Measurements from ENCODE around the gene GRAMD4. TPM values are rescaled to one million over a fixed set of nuclear protein-coding genes. Genes with fewer than 3 reads are reported as not detected.

GRAMD4 gene
- total and polyA plus RNA-seq, 2 donors (not counting 1 experiment from before 2014, with no cell fraction given): 17.0 to 88.1 TPM

DNA sequence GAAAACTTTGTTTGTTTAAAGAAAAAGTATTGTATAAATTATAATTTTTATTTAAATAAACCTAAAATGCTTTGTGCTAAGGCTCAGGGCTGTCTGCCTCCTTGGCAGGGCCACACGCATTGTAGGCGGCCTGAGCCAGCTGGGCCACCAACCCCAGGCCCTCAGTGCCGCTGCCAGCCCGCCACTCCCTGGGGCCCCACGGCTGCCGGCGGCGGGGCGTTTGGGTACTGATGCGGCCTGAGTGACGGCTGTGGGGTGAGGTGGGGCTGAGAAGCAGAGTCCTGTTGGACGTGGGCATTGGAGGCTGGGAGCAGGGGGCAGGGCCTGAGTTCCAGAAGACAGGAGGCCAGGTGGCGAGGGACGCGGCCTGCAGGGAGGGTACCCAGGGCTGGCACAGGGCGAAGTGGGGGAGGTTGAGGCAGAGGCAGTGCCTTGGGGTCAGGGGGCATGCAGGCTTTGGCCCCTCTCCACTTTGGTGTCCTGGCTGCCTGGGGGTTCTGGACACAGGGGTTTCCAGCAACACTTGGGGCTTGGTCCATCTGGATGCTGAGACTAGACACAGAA is 59.6 kb downstream of the GRAMD4 start:
- no peaks in the 10 kb centered on the region for H3K9me3 Mint-ChIP-seq (ENCODE audit: insufficient read depth)
- Histone ChIP-seq H3K9ac (ENCODE audit: low read length) (no peak overlapping the region), H3K36me3 (replicated peaks in 1 of 2; ENCODE audit: control extremely low read depth in 1 of 2, control insufficient read depth in 1 of 2, extremely low read depth in 1 of 2, insufficient read depth in 2 of 2, low read length in 1 of 2) (peaks cover 0 to 32% of the 10 kb centered on the region in 2 experiments), H2AFZ (ENCODE audit: insufficient read depth, low read depth, low read length, poor library complexity, severe bottlenecking) (no peak overlapping the region), H3K4me1 (ENCODE audit: control insufficient read depth in 2 of 2, insufficient read depth in 2 of 2, low read length in 2 of 2) (peaks cover 21 to 29% of the 10 kb centered on the region in 2 donors), H3K9me3 (ENCODE audit: control extremely low read depth in 1 of 3, control insufficient read depth in 2 of 3, insufficient read depth in 1 of 3, low read length in 2 of 3) (peaks cover 0 to 8% (median 0%) of the 10 kb centered on the region in 3 donors), H3K4me3 (ENCODE audit: control extremely low read depth in 1 of 5, extremely low read depth in 1 of 5, insufficient read depth in 1 of 5, low read depth in 2 of 5, low read length in 4 of 5) (no peak overlapping the region), H4K20me1 (ENCODE audit: control insufficient read depth, insufficient read depth, low read length, poor library complexity, severe bottlenecking) (peaks cover 93% of the 10 kb centered on the region), H3K79me2 (ENCODE audit: control insufficient read depth, insufficient read depth, low read length) (peaks cover 16% of the 10 kb centered on the region), H3K27ac (ENCODE audit: low read length in 2 of 2) (no peak overlapping the region), H3K4me2 (replicated peaks; ENCODE audit: low read depth, low read length, poor library complexity, severe bottlenecking) (no peak overlapping the region), H3K27me3 (replicated peaks in 1 of 4; ENCODE audit: control extremely low read depth in 1 of 4, control insufficient read depth in 3 of 4, insufficient read depth in 4 of 4, low read length in 3 of 4) (peaks cover 0 to 30% (median 0%) of the 10 kb centered on the region in 4 experiments)
- intact Hi-C loops (cut with micrococcal nuclease): loop anchor here (10.0 kb wide), 1 partner anchor 325 kb away; no protein-coding TSS in a partner anchor
- no peaks in the 10 kb centered on the region for H3K27me3 Mint-ChIP-seq
- 94% methylated on average over 16 of the region's 16 CpGs for WGBS (ENCODE audit: insufficient coverage)
- DNase-seq (no peak), ATAC-seq (ENCODE audit: low read depth) (no peak)
- no peak overlapping the region for H3K27ac Mint-ChIP-seq
- ChIA-PET POLR2A (no interaction called here), CTCF (interaction anchor here (0.5 kb wide), 1 partner anchor 36 kb away, joined by 5 read pairs; no protein-coding TSS in a partner anchor)
- H3K4me1 Mint-ChIP-seq: peaks cover 20% of the 10 kb centered on the region
- no peak overlapping the region for H3K4me3 Mint-ChIP-seq
- no peak for TF ChIP-seq EZH2 (IDR thresholded peaks at IDR 0.05; ENCODE audit: borderline replicate concordance, insufficient read depth, low read depth, low read length, poor library complexity, severe bottlenecking)
- TF ChIP-seq, protein P1, sequence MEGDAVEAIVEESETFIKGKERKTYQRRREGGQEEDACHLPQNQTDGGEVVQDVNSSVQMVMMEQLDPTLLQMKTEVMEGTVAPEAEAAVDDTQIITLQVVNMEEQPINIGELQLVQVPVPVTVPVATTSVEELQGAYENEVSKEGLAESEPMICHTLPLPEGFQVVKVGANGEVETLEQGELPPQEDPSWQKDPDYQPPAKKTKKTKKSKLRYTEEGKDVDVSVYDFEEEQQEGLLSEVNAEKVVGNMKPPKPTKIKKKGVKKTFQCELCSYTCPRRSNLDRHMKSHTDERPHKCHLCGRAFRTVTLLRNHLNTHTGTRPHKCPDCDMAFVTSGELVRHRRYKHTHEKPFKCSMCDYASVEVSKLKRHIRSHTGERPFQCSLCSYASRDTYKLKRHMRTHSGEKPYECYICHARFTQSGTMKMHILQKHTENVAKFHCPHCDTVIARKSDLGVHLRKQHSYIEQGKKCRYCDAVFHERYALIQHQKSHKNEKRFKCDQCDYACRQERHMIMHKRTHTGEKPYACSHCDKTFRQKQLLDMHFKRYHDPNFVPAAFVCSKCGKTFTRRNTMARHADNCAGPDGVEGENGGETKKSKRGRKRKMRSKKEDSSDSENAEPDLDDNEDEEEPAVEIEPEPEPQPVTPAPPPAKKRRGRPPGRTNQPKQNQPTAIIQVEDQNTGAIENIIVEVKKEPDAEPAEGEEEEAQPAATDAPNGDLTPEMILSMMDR (IDR thresholded peaks at IDR 0.05): no peak

- peaks cover 30 to 34% of the 10 kb centered on the region in 2 donors for H3K4me1 ChIP-seq (ENCODE audit: control insufficient read depth in 2 of 2, insufficient read depth in 2 of 2, low read length in 2 of 2)
- Mint-ChIP-seq H3K27ac (no peak overlapping the region), H3K27me3 (peaks cover 4% of the 10 kb centered on the region), H3K4me3 (no peak overlapping the region), H3K9me3 (ENCODE audit: insufficient read depth) (no peaks in the 10 kb centered on the region), H3K4me1 (peaks cover 29% of the 10 kb centered on the region)
- peaks cover 5% of the 10 kb centered on the region for H3K79me2 ChIP-seq (ENCODE audit: control insufficient read depth, insufficient read depth, low read length)
- WGBS (ENCODE audit: insufficient coverage): 88% methylated on average over 6 of the region's 7 CpGs
- intact Hi-C loops (cut with micrococcal nuclease): loop anchor here (10.0 kb wide), 1 partner anchor 326 kb away; no protein-coding TSS in a partner anchor
- peaks cover 0 to 7% (median 0%) of the 10 kb centered on the region in 3 donors for H3K9me3 ChIP-seq (ENCODE audit: control extremely low read depth in 1 of 3, control insufficient read depth in 2 of 3, insufficient read depth in 1 of 3, low read length in 2 of 3)
- peaks cover 0 to 20% (median 0%) of the 10 kb centered on the region in 4 experiments for H3K27me3 ChIP-seq (replicated peaks in 1 of 4; ENCODE audit: control extremely low read depth in 1 of 4, control insufficient read depth in 3 of 4, insufficient read depth in 4 of 4, low read length in 3 of 4)
- H3K27ac ChIP-seq (ENCODE audit: low read length in 2 of 2): no peak overlapping the region
- H4K20me1 ChIP-seq (ENCODE audit: control insufficient read depth, insufficient read depth, low read length, poor library complexity, severe bottlenecking): peaks cover 93% of the 10 kb centered on the region
- H3K36me3 ChIP-seq (replicated peaks in 1 of 2; ENCODE audit: control extremely low read depth in 1 of 2, control insufficient read depth in 1 of 2, extremely low read depth in 1 of 2, insufficient read depth in 2 of 2, low read length in 1 of 2): peaks cover 0 to 25% of the 10 kb centered on the region in 2 experiments
- DNase-seq: peak; percentile 50
- ChIA-PET POLR2A (no interaction called here), CTCF (interaction anchor here (0.9 to 9.1 kb wide), 4 partner anchors 29 to 123 kb away, joined by 3 to 56 read pairs (median 7); no protein-coding TSS in a partner anchor)
- ATAC-seq (ENCODE audit: low read depth): no peak
- H3K4me2 ChIP-seq (replicated peaks; ENCODE audit: low read depth, low read length, poor library complexity, severe bottlenecking): no peak overlapping the region
- H3K4me3 ChIP-seq (ENCODE audit: control extremely low read depth in 1 of 5, extremely low read depth in 1 of 5, insufficient read depth in 1 of 5, low read depth in 2 of 5, low read length in 4 of 5): no peak overlapping the region
- H2AFZ ChIP-seq (ENCODE audit: insufficient read depth, low read depth, low read length, poor library complexity, severe bottlenecking): no peak overlapping the region
- no peak overlapping the region for H3K9ac ChIP-seq (ENCODE audit: low read length)
- no peak for TF ChIP-seq EZH2 (IDR thresholded peaks at IDR 0.05; ENCODE audit: borderline replicate concordance, insufficient read depth, low read depth, low read length, poor library complexity, severe bottlenecking)
- TF ChIP-seq, protein P1 (IDR thresholded peaks at IDR 0.05): peak; percentile 47
Measured at GRCh38 chr22:46681010-46681409, 60.8 kb downstream of the GRAMD4 start.

Data from B cell (primary cell).